Hypothalamus (tissue), 51 donors: Measurements from ENCODE around the gene TAF9B.
"Not testable (repeated sequence)": the region's sequence is repeated elsewhere in the genome, so short reads cannot be mapped to it uniquely, and the experiment has no call there.

ENCODE experiments used
- DNase-seq, 51 donors: peaks; one replicate each; lab custom pipeline; 2025; lab: John Stamatoyannopoulos, UW

The TAF9B gene

DNA sequence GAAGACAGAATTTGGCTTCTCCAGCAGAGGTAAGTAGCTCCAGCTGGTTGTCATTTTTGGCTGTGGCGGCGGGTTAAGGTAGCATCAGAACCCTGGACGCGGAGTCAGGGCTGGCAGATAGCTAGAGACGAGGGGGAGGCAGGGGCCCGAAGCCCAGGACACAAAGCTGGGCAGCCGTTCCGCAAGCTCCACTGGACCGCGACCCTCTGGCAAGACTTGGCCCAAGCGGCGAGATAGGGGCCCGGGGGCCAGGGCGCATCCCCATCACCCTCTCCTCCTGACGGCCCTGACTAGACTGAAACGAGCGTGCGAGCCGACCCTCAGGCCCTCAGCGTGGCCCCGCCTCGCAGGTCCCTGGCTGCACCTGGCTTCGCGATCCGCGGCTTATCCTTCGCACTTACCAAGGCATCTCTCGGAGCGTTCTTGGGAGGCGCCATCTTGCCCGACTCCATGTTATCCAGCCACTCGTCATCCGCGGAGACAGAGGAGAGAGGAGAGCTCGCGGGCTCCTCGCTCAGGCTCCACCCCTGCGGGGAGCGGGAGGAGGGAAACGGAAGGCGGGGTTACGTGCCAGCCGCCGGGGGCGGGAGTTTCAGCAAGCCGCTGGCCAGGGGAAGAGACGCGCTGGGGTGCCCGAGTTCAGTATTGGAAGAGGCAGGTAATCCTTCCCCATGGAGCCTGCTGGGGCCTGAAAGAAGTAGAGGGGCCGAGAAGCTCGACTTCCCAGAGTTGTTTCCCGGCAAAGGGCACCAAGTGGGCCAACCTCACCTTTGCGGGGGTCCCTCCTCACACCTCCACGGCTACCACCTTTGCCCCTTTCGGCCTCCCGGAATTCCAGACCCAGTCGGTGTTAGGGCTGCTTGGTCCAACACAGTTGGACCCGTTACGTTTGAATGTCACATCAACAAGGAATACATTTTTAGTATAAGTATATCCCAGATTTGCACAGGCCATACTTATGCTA is at the start of gene TAF9B:
Gene TAF9B (minus strand): TSS at position 491 of the 964 bp plus-strand sequence. CDS start 39 bp downstream, at position 452.
- DNase-seq: peak; percentile 2 to 84 (median 63)

DNA sequence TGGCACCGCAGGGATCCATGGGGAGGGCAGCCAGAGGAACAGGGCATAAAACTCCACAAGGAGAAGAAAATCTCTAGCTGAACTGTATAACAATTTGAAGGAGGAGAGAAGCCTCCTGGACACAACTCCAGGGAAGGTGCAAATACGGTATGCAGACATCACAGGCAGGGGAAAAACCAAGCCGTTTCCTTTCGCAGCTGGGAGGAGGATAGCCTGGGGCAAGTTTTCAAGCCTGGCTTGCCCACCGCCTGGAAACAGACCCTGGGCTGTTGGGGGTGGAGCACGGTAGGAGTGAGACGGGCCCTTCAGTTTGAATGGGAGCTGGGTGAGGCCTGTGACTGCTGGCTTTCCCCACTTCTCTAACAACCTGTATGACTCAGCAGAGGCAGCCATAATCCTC is 43.4 kb upstream of the TAF9B start:
- DNase-seq: no peak

- DNase-seq: no peak
These were observed 41.9 kb upstream of the TAF9B start for GRCh38 chrX:78181307-78181706.

DNA sequence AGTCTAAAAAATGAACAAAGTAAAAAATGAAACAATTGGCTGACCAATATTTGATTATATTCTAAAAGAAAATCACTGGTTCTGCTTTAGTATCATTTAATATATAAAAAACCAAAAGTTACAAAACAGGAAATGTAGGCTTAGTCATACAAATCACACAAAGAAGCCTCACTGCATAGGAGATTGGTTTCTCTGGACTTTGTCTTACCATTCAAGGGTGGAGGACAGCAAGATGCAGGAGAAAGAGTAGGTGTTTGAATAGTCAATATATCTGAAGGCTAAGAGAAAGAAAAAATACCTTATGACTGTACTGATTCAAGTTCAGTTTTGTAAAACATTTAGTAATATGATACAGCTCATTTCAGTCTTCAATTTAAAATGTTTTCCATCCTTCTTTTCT is 28.6 kb upstream of the TAF9B start:
- DNase-seq: no peak

DNA sequence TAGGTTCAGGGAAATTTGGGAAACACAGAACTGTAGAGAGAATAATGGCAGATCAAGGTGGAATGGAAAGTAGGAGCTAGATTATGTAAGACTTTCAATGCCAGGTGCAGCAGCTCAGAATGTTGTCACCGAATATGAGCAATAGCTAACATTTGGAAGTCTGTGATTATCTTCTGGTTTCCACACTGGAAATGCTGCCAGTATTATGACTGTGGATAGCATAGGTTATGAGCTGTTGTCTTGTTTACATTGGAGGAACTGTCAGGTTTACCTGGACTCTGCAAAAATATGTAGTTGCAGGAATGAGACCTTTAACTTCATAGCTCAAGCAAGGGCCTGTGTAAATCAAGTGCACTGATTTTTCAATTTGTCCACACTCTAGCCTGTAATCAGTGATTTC is 26.0 kb upstream of the TAF9B start:
- no peak for DNase-seq

DNA sequence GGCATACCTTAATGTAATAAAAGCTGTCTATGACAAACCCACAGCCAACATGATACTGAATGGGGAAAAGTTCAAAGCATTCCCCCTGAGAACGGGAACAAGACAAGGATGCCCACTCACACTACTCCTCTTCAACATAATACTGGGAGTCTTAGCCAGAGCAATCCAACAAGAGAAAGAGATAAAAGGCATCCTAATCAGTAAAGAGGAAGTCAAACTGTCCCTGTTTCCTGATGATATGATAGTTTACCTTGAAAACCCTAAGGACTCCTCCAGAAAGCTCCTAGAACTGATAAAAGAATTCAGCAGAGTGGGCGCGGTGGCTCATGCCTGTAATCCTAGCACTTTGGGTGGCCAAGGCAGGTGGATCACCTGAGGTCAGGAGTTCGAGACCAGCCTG is 23.7 kb upstream of the TAF9B start:
- DNase-seq: not testable (repeated sequence)

DNA sequence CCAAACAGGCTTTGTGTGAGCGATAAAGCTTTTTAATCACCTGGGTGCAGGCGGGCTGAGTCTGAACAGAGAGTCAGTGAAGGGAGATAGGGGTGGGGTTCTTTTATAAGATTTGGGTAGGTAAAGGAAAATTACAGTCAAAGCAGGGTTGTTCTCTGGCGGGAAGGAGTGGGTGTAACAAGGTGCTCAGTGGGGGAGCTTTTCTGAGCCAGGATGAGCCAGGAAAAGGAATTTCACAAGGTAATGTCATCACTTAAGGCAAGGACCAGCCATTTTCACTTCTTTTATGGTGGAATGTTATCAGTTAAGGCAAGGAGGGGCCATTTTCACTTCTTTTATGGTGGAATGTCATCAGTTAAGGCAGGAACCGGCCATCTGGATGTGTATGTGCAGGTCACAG is 21.3 kb upstream of the TAF9B start:
- DNase-seq: not testable (repeated sequence)

DNA sequence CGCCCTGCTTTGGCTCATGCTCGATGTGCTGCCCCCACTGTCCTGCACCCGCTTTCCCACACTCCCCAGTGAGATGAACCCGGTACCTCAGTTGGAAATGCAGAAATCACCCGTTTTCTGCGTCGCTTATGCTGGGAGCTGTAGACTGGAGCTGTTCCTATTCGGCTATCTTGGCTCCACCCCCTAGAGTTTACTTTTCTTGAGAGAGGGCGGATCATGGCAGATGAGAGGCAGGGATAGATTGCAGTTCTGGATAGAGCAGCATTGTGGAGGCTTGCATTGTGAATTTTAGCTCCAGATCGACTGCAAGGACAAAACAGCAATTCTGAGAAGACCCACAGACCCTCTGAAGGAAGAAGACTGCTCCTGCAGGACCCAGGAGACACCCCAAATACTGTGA is 18.4 kb upstream of the TAF9B start:
- not testable (repeated sequence) for DNase-seq

GRCh38 chrX:78157373-78157772 is 17.9 kb upstream of the TAF9B start:
- DNase-seq: not testable (repeated sequence)

DNA sequence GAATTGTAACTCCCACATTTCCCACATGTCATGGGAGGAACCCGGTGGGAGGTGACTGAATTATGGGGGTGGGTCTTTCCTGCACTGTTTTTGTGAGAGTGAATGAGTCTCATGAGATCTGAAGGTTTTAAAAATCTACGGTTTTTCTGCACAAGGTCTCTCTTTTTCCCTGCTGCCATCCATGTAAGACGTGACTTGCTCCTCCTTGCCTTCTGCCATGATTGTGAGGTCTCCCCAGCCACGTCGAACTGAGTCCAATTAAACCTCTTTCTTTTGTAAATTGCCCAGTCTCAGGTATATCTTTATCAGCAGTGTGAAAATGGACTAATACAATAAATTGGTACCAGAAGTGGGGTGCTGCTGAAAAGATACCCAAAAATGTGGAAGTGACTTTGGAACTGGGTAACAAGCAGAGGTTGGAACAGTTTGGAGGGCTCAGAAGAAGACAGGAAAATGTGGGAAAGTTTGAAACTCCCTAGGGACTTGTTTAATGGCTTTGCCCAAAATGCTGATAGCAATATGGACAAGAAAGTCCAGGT is 7.6 kb upstream of the TAF9B start:
- not testable (repeated sequence) for DNase-seq

GRCh38 chrX:78140206-78140605 is 756 bp upstream of the TAF9B start:
- no peak for DNase-seq

GRCh38 chrX:78133238-78133960 is 6.1 kb downstream of the TAF9B start:
- DNase-seq: no peak

- DNase-seq: no peak
These were observed 8.3 kb downstream of the TAF9B start for GRCh38 chrX:78131117-78131516.

DNA sequence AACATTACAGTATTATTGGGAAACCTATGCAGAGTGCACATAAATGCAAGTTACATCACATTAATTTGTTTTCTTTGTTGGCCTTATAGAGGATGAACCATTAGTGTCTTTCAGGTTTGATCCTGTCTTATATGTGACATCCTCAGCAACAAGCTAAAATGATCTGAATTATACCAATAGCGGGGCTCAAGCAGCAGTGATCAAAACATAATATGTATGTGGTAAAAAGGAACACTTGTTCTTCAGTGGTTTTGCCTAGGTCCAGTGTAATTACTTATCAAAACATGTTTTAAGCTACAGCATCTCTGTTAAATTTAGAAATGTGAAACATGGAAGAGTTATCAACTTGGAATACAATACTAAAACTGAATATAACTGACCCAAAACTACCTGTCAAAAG is 9.1 kb downstream of the TAF9B start:
- no peak for DNase-seq

- DNase-seq: no peak
These were observed 9.7 kb downstream of the TAF9B start for GRCh38 chrX:78129714-78130113.

DNA sequence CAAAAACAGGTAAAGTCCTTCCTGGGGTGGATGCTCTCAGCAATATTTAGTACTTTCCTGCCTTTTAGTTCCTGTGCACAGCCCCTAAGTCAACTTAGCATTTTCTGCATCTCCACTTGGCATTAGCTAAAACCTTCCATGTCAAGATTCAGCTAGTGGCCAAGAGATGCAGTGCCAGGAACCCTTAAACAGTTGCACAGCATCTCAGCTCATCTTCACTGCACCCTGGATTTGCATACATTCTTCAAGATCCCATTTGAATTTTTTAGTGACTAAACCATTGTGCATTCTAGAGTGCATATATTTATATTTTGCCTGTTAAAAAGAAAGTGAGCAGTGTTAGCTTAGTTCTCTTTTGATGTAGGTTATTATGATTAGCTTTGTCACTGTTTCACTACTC is 13.7 kb downstream of the TAF9B start:
- DNase-seq: not testable (repeated sequence)

- no peak for DNase-seq
These were observed 14.3 kb downstream of the TAF9B start for GRCh38 chrX:78125148-78125547.

DNA sequence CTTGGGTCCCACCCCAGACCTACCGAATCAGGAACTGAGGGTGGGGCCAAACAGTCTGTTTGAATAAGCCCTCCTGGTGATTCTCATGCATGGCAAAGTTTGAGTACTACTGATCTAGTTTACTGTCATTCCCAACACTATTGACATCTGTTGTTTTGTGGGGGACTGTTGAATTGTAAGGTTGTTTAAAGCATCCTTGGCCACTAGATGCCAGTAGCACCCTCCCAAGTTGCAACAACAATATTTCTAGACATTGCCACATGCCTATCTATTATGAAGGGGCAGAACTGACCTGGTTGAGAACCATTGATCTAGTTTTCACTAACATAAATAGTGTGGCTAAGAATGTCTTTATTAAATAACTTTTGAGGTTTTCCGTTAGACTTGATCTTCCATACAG is 15.1 kb downstream of the TAF9B start:
- no peak for DNase-seq

DNA sequence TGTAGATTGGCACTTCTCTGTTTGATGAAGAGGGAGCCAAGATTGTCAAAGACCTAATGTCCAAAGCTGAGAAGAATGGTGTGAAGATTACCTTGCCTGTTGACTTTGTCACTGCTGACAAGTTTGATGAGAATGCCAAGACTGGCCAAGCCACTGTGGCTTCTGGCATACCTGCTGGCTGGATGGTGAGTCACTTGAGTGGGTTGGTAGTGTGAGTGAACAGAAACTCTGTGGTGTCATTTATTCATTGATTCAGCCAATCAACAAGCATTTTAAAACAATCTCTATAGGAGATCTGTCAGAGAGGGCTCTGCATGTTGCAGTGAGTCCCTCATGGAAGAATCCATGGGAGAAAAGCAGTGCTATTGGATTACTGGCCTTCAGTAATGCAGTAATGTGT is 16.3 kb downstream of the TAF9B start:
- no peak for DNase-seq

DNA sequence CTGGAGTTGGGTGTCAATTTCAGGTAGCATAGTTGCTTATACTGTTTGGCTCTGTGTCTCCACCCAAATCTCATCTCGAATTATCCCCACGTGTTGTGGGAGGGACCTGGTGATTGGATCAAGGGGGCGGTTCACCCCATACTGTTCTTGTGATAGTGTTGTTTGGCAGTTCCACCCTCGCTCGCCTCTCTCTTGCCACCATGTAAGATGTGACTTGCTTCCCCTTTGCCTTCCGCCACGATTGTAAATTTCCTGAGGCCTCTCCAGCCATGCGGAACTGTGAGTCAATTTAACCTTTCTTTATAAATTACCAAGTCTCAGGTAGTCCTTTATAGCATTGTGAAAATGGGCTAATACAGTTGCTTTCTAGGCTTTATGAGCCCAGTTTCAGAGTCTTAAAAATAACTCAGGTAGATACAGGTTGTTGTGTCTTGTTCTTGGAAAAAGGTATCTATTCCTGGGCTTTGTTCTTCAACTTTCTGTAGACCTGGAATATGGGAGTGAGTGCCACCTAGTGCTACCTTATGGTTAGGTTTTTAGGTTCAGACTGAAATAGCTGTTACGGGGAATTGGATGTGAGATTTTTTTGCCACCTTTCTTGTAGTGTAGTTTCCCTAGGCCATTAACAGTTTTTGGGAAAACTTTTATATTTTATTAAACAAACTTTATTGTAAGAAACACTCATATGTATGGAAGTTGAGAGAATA is 19.8 kb downstream of the TAF9B start:
- peak in 1 of 51 donors; percentile 1 for DNase-seq

GRCh38 chrX:78118628-78119027 is 20.8 kb downstream of the TAF9B start:
- DNase-seq: no peak
